ENCODE data around the gene DSCAML1.

DNA sequence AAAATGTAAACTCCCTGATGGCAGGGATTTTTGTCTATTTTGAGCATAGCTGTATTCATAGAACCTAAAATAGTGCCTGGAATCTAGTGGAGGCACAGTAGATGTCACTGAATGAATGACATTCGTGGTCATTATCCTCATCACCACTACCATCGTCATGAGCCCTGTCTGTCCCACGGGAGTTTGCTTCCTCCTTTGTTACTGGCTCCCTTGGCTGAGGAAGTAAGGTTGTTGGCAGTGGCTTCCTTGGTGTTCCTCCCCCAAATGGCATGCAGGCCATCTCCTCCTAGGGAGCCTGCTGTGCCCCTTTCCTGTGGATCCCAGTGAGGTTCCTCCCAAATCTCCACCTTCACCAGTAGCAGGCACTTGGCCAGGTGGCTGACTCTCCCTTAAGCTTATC, 286.4 kb downstream of the DSCAML1 start:
- TF ChIP-seq EP300 (IDR thresholded peaks at IDR 0.05; ENCODE audit: low read depth) (no peak), POLR2A (IDR thresholded peaks at IDR 0.05) (no peak)
